NOMO-1 treated with DMSO at 0.1 percent for 48 hours (cell line): ENCODE measurements around the gene GABRG3.
"Not testable (repeated sequence)": the region's sequence is repeated elsewhere in the genome, so short reads cannot be mapped to it uniquely, and the experiment has no call there.

ENCODE experiments used
- DNase-seq: peaks from one replicate; lab custom pipeline; 2025; ENCODE audit not compliant: unreplicated experiment; lab: John Stamatoyannopoulos, UW

Gene GABRG3

DNA sequence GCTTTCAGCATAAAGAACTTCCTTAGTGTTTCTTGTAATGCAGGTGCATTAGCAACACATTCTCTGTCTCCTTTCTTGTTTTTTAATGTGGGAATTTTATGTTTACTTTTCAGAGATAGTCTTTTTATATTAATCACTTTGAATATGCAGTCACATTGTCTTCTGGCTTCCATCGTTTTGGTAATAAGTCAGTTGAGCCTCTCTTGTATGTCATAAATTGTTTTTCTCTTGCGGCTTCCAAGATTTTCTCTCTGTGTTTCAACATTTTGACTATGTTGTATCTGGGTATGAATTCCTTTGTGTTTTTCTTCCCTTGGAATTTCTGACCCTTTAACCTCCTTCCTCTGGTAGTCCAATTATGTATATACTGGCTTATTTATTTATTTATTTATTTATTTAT lies 25.3 kb downstream of the GABRG3 start:
- no peak for DNase-seq

DNA sequence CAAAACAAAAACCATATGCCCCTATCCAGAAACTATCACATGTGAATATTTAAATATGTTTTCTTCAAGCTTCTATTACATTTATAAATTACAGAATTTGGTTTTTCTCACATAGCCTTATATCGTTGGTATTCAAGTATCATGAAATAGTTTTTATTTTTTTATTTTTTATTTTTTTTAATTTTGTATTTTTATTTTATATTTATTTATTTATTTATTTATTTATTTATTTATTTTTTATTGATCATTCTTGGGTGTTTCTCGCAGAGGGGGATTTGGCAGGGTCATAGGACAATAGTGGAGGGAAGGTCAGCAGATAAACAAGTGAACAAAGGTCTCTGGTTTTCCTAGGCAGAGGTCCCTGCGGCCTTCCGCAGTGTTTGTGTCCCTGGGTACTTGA lies 32.0 kb downstream of the GABRG3 start:
- DNase-seq: not testable (repeated sequence)

DNA sequence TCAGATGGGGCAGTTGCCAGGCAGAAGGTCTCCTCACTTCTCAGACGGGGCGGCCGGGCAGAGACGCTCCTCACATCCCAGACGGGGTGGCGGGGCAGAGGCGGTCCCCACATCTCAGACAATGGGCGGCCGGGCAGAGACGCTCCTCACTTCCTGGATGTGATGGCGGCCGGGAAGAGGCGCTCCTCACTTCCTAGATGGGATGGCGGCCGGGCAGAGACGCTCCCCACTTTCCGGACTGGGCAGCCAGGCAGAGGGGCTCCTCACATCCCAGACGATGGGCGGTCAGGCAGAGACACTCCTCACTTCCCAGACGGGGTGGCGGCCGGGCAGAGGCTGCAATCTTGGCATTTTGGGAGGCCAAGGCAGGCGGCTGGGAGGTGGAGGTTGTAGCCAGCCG lies 33.2 kb downstream of the GABRG3 start:
- not testable (repeated sequence) for DNase-seq

DNA sequence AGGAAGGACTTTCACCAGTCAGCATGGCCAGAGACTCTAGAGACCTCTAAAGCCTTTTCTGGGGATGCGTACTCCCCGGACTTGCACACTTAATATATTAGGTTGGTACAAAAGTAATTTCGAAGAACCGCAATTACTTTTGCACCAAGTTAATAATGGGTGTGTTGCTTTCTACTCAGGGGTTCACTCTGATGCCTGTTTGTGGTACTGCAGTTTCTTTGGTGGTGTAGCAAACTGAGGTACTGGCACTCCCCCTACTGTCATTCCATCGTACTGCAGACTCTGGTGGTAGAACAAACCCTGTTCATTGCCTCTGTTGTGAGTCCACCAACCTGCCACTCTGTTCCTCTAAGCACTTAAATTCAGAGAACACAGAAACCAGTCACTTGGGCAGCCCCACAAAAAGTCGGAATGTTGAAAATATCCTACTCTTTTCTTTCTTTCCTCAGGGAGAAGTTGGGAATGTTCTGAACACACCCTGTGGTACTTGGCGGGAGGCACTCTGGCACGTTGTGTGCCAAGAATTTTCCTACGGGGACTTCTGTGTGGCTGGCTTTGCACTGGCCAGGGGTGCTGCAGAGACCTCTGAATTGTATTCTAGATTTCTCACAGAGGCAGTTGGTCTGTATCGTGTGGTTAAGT lies 46.3 kb downstream of the GABRG3 start:
- DNase-seq: peak; percentile 48

DNA sequence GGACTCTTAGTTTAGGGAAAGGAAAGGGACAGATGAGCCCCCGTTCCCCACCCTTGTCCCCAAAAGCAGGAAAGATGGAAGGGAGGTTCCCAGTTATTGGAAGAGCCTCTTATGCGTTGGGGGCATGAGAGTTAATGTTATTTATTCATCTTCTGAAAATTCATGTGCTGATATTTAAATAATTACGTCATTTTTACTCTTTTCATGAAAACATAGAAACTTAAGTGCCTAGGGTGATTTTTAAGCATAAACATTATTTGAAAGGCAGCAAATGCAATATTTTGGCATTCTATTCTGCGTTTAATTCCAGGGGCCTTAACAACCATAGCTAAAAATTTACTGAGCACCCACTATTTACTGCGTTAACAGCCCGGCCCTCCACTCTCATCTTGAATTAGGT lies 48.7 kb downstream of the GABRG3 start:
- DNase-seq: no peak

DNA sequence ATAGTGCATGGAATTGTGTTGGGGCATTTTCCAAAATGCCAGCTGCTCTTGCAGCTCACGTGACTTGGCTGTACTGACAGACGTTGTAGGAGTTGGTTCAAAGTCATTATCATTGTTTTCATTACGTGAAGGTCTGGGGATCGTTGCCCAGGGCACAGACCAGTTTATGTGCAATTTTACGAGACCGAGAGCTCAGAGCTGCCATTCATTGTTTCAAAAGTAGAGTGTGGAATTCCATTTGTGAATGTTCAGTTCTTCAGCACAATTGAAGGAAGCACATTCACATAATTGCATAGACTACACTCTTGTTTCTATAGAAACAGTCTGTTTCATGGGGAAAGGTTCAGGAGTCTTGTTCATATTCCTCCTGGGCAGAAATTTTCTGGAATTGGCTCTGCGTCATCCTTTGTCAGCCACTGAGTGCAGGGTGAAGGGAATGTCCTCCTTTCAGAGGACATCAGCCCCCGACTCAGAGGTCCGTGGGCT lies 54.5 kb downstream of the GABRG3 start:
- DNase-seq: no peak

DNA sequence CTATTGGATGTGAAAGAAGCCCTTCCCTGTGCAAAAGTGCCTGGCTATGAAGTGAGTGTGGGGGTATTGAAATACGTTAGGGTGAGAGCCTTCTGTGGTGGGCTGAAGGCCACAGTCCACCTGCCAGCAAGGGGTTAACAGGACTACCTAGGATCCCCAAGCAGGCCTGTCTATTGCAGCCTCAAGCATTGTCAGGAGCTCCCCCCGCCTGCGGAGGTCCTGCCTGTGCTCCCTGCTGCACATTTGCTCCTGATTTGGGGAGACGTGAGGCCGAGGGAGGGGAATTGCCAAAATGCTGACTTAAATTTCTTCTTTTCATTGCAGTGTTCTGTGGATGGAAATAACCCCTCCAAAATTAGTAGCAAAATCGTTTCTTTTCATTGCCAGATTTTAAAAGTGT lies 56.2 kb downstream of the GABRG3 start:
- DNase-seq: no peak

DNA sequence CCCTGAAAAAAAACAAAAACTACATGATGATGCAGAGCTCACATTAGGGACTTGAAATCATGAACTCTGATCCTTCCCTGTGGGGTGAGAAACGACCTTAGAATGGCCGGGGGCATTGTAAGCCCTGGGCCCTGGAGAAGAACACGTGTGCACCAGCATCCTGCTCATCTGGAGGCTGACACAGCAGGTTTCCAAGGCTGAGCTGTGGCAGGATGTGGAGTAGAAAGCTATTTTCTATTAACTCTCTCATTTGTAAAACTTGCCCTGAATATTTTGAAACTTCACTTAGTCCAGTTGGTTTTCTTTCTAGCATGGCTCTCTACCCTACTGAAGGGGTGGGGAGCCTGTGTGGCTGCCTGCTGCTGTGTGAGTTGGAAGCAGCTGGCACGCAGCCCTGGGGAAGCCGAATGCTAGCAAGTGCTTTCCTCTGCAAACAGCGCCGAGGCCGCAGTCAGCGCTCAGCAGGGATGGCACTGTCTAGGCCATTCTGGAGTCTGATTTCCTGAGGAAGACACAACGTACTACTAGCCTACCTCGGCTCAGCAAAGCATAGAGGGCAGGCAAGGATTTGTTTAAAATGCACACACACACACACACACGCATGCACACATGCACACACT lies 58.0 kb downstream of the GABRG3 start:
- DNase-seq: no peak

DNA sequence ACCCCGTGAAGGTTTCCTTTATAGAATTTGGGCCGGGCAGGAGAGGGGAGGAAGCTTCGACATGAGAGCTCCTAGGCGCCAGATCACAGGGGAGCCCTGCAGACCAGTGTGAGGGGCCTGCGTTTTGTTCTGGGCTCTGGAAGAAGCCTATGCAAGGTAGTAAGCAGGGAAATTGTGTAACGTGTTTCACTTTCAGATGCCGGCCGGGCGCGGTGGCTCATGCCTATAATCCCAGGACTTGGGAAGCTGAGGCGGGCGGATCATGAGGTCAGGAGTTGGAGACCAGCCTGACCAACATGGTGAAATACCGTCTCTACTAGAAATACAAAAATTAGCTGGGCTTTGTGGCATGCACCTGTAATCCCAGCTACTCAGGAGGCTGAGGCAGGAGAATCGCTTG lies 65.2 kb downstream of the GABRG3 start:
- no peak for DNase-seq

DNA sequence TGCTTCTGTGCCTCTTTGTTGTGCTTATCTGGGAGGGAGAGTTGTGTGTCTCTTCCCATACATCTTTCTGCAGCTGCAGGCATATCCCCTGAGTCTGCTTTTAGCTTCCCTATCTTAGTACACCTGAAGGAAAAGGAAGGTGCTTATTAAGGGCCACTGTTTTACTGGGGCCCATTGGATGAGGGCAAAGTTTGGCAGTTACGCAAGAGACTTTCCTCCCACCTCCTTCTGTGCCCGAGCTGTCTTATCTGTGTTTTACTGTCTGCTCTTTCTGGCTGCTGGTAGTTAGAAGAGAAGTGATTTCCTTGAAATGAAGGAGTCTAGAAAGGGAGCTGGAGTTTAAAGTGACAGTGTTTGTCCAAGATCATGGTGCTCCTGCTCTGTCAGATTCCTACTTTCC lies 66.5 kb downstream of the GABRG3 start:
- DNase-seq: no peak

DNA sequence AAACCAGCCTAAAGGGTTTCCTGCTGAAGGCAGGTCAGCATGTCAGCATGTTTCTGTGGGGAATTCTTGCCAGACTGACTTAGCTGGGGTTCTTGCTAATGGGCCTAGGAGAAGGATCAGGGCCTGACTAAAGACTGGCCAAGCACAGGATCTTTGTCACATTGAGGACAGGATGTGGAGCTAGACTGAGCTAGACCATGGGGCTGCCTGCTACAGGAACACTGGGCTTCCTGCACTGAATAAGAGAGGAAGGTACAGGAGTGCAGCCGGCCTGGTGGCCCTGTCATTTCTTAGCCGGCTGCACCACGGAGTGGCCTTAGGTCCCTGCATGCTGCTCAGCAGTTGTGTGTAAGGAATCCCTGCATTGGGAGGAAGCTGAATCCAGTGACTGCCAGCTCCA lies 68.2 kb downstream of the GABRG3 start:
- no peak for DNase-seq

DNA sequence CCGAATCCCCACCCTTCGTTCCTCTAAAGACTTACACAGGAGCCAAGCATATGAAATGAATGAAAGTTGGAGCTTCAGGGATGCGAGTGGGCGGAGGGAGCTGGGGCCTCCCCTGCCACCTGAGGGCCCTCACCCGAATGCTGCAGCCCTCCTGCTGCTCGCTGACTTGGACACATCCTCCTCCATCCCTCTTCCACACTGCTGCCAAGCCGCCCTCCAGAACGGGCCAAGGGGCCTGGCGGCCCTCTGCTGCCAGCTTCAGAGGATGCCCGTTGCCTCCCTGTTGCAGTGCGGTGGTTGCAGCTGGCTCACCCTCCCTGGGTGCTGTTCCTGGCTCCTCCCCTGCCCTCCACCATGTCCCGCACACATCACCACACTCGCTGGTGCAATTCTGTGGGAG lies 71.2 kb downstream of the GABRG3 start:
- no peak for DNase-seq

DNA sequence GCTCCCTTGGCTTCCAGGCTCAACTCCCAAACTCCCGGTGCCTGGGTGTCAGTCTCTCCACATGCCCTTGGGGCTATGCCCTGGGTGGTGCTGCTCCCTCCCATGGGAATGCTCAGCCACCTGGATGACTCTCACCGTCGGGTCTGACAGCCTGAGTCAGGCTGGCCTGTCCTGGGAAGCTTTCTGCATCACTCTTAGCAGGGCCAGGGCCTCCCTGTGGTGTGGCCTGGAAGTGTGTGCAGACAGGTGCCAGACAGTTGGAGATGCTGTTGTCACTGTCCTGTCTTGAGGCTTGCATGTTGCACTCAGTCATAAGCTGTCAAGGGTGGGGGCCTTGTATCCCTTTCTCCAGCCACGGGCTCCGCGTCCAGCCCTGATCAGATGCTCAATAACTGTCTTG lies 71.7 kb downstream of the GABRG3 start:
- no peak for DNase-seq

DNA sequence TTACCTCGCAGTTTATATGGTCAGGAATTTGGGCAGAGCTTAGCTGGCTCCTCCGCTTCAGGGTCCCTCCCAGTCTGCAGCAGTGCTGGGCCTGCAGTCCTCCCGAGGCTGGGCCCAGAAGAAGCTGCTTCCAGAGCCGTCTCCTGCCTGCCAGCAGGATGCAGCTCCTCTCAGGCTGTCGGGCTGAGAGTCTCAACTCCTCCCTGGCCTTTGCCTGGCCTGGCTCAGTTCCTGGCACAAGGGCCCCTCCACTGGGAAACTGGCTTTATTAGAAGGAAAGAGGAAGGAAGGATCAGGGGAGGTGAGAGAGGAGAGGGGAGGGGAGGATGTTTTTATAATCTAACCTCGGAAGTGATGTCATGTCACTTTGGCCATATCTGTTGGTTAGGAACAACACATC lies 72.8 kb downstream of the GABRG3 start:
- no peak for DNase-seq

DNA sequence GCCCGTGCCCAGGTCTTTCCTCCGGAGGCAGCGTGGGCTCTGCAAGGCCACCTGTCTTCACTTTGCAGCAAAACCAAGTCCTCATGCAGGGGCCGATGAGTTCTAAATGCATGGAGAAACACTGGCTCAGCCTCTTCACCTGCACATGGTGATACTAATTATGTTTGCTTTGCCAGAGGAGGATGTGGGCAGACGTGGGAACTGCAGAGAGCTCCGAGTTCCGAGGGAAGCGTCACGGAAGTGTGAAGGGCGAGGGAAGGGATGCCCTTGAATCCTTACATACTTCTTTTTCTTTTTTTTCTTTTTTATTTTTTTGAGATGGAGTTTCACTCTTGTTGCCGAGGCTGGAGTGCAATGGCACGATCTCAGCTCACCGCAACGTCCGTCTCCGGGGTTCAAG lies 74.8 kb downstream of the GABRG3 start:
- DNase-seq: no peak

DNA sequence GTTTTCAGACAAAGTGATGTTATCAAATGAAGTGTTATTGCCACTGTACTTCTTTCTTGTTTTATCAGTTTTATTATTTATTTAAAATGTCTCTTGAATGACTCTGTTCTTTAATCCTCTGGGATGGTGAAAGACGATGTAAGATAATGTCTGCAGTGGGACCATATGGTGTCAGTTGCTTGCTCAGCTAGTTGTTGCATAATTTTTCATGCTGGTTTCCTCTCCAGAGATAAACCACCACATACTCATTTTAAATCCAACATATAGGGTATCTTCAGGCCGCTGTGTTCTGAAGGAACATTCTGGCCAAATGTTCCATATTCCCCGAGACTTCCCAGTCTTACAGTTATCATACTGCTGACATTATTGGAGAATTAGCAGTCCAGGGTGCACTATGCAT lies 75.9 kb downstream of the GABRG3 start:
- DNase-seq: no peak

DNA sequence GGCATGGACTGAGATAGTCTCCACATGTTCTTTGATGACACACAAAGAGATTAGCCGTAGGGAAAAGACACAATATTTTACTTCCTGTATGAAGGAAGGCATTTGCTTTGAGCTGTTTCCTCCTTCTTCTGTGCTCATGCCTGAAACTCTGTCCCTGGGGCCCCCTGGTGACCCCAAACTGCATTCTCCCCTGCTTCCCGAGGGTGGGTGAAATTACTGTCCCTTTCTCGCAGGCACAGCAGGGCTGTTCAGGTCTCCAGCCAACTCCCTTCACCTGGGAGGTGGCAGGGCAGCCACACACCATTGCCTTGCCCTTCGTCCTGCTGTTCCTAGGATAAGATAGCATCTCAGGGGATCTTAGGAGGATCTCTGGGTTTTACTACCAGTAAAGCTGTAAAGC lies 79.2 kb downstream of the GABRG3 start:
- DNase-seq: no peak

DNA sequence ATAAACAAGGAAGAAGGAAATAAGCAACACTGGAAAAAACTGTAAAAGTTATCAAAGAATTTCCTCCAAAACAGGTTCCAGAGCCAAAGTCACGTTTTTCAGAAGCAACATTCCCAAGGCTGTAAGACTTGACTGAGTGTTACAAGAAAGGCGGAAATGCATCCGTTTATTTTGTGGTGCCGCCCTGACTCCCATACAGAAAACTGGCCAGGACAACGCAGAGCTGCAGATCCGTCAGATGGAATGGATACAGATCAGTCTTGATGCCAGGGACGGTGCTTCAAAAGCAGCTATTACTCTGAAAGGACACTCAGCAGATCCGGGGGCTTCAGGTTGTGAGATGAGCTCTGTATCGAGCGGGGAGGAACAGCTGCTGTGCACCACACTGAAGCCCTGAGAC lies 83.4 kb downstream of the GABRG3 start:
- no peak for DNase-seq

DNA sequence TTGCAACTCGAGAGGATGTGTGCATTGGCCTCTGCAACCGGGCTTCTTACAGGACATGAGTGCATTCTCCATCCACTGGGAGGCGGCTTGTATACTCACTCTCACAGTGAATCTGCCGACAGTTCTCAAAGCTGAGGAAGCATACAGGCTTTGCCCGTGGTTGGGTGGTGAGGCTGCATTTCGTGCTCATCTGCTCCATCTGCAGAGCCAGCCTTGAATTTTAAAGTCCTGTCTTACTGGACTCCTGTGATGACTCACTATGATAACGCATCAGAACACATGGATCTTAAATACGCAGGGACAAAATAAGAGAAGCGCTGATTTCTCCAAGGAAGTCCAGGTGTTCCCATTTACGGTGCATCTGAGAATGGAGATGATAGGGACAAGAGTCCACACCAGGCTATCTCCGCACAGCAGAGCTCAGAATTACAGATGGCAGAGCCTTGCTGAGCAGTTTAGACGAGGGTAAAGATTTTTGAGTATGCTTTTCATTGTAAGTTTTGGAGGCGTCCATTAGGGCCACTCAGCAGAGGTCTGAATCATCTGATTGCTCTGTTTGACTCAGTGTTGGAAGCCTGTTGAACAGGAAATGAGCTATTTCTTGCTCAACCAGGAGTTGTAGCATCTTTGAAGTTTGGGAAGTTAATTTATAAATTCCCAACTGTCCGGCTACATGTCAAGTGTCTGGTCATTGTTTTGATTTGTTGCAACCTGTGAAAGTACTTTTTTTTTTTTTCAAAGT lies 87.1 kb downstream of the GABRG3 start:
- no peak for DNase-seq

DNA sequence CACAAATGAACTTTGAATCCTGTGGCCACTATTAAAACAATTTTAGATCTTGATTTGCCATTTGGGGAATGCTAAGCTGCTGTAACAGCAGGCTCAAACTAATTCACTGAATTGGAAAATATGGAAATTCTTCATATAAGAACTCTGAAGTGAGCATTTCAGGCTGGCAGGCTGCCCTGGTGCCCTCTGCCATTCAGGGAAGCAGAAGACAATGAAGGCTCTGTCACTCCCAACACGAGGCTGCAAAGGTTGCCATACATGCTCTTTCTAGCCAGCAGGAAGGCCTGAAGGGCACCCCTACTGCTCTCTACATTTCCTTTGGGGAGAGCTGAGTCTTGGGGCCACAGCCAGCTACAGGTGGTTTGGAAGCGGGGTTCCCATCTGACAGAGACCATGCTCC lies 88.0 kb downstream of the GABRG3 start:
- no peak for DNase-seq

DNA sequence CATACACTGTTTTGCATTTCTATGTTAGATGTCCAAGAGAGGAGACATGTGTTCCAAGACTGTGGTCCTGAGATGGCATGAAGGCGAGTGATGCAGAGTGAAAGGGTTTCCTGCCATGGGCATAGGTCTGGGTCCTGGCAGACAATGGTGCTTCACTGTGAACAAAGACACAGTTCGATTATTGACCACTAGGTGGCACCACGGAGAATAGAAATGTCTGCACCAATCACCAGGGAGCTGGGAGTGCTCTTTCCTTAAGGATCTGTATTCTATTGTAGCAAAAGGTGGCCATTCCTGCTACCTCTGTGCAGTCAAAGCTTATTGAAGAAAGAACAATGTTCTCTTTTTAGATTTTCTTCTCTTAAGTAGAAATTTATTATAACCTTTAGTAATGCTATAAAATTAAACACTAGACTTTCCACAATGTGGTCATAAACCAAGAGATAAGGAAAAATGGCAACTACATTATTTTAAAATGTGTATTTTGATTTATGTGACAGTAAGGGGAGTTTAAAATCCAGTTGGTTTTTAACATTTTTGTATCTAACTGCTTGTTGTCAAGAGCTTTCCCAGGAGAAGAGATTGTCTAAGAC lies 88.7 kb downstream of the GABRG3 start:
- peak; percentile 29 for DNase-seq

DNA sequence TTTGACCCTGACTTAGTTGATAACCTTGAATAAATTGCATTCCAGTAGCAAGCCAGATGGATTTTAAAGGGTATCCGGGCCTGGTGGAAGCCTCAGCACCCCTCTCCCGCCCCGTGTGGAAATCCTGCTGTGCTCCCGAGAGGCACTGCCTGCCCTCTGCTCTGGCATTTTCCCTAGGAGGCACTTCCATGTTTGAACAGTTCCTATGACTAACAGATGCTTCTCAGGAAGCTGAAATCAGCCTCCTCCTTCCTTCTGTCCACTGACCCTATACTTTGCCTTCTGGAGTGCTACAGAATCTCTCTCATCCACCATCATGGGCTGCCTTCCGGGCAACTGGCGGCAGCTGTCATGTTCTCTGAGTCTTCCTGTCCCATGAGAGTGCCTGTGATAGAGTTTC lies 90.8 kb downstream of the GABRG3 start:
- DNase-seq: no peak
